Glutamatergic neuron (in vitro differentiated cells): Measurements from ENCODE around the gene SLC6A9. TPM values are rescaled to one million over a fixed set of nuclear protein-coding genes. Genes with fewer than 3 reads are reported as not detected.

ENCODE experiments used
- DNase-seq: peaks from one replicate; pipeline ENCODE4 v3.0.0; 2022
- H3K27ac Mint-ChIP-seq: one replicate; pipeline ENCODE4 v1.8.0; 2020; ENCODE audit warnings: mild to moderate bottlenecking, mixed read lengths, inconsistent platforms; ENCODE audit not compliant: unreplicated experiment
- H3K27me3 Mint-ChIP-seq: one replicate; pipeline ENCODE4 v1.8.0; 2020; ENCODE audit warnings: mild to moderate bottlenecking, moderate library complexity, mixed read lengths, inconsistent platforms; ENCODE audit not compliant: unreplicated experiment
- H3K36me3 Mint-ChIP-seq: one replicate; pipeline ENCODE4 v1.8.0; 2020; ENCODE audit warnings: mild to moderate bottlenecking, mixed read lengths, inconsistent platforms; ENCODE audit not compliant: unreplicated experiment
- H3K4me1 Mint-ChIP-seq: one replicate; pipeline ENCODE4 v1.8.0; 2020; ENCODE audit warnings: mild to moderate bottlenecking, low read depth, mixed read lengths, inconsistent platforms; ENCODE audit not compliant: unreplicated experiment
- H3K4me3 Mint-ChIP-seq: one replicate; pipeline ENCODE4 v1.8.0; 2020; ENCODE audit warnings: mild to moderate bottlenecking, mixed read lengths, inconsistent platforms; ENCODE audit not compliant: unreplicated experiment
- H3K9me3 Mint-ChIP-seq: one replicate; pipeline ENCODE4 v1.8.0; 2020; ENCODE audit warnings: mild to moderate bottlenecking, moderate library complexity, mixed read lengths, inconsistent platforms; ENCODE audit not compliant: unreplicated experiment
- CTCF ChIP-seq: fragments of 200-600 bp; sonication (generic); IDR thresholded peaks from one replicate; pipeline ENCODE4 v1.5.0; 2021; ENCODE audit not compliant: partially characterized antibody, unreplicated experiment
- total RNA-seq: library from RNA; stranded (reverse); fragmentation: NEBNext Ultra II Directional; extraction: Animal tissue kit (Norgen Biotek cat#: 25700); gene quantifications from one replicate; pipeline ENCODE4 v1.2.1, GENCODE V29; 2021; ENCODE audit not compliant: unreplicated experiment

The SLC6A9 gene
- total RNA-seq, 1 donor from 2014 or later: 8.9 TPM

- H3K27ac Mint-ChIP-seq: no peak overlapping the region
- peaks cover 1% of the 10 kb centered on the region for H3K27me3 Mint-ChIP-seq
- H3K4me3 Mint-ChIP-seq: no peak overlapping the region
- TF ChIP-seq CTCF: no peak
- peaks cover 7% of the 10 kb centered on the region for H3K36me3 Mint-ChIP-seq
- DNase-seq: no peak
- peaks cover 4% of the 10 kb centered on the region for H3K9me3 Mint-ChIP-seq
- H3K4me1 Mint-ChIP-seq: peaks cover 13% of the 10 kb centered on the region
Observed at GRCh38 chr1:43949678-43950077, 81.6 kb downstream of the SLC6A9 start.

GRCh38 chr1:43947874-43948437, 83.3 kb downstream of the SLC6A9 start:
- Mint-ChIP-seq H3K27me3 (peaks cover 1% of the 10 kb centered on the region), H3K9me3 (peaks cover 4% of the 10 kb centered on the region), H3K4me1 (peaks cover 13% of the 10 kb centered on the region), H3K27ac (no peak overlapping the region), H3K36me3 (peaks cover 7% of the 10 kb centered on the region), H3K4me3 (peak overlapping the region; percentile 94)
- no peak for DNase-seq
- TF ChIP-seq CTCF: no peak

GRCh38 chr1:43947061-43947873, 84.0 kb downstream of the SLC6A9 start:
- Mint-ChIP-seq H3K9me3 (peaks cover 4% of the 10 kb centered on the region), H3K27me3 (peaks cover 1% of the 10 kb centered on the region), H3K4me3 (peak overlapping the region; percentile 94), H3K36me3 (peaks cover 7% of the 10 kb centered on the region), H3K4me1 (peaks cover 13% of the 10 kb centered on the region), H3K27ac (peak overlapping the region; percentile 89)
- no peak for DNase-seq
- no peak for TF ChIP-seq CTCF

Other genes with a start within 250 kb of the SLC6A9 start
- not detected for gene ARTN, start 97.7 kb downstream of the SLC6A9 start, total RNA-seq
- 53.2 TPM for gene IPO13, start 84.5 kb downstream of the SLC6A9 start, total RNA-seq
- 25.3 TPM for gene DPH2, start 61.5 kb downstream of the SLC6A9 start, total RNA-seq
- gene ATP6V0B, start 56.5 kb downstream of the SLC6A9 start, total RNA-seq: 208 TPM
- 45.7 TPM for gene B4GALT2, start 52.3 kb downstream of the SLC6A9 start, total RNA-seq
- 6.3 TPM for gene CCDC24, start 39.9 kb downstream of the SLC6A9 start, total RNA-seq
- gene KLF17, start 87.4 kb upstream of the SLC6A9 start, total RNA-seq: 10.9 TPM
- gene KLF18, start 110.2 kb upstream of the SLC6A9 start, total RNA-seq: 0.17 TPM
- gene DMAP1, start 182.0 kb upstream of the SLC6A9 start, total RNA-seq: 62.6 TPM